Thyroid gland (tissue), 4 donors: Measurements from ENCODE around the gene NTNG1. TPM values are rescaled to one million over a fixed set of nuclear protein-coding genes. Genes with fewer than 3 reads are reported as not detected.

Experiments used
- DNase-seq, 2 donors: peaks; one replicate each; pipeline ENCODE4 v3.0.0-alpha.2; 2019
- H3K27ac ChIP-seq, 3 donors: fragments of 200-600 bp; sonication (generic); 1 replicate in 2 of 3; 2 replicates in 1 of 3; pipeline ENCODE4 v1.5.1; 2016 to 2019; ENCODE audit warnings: mild to moderate bottlenecking in 1 of 3, moderate library complexity in 1 of 3
- H3K27me3 ChIP-seq: fragments of 200-600 bp; sonication (generic); one replicate; pipeline ENCODE4 v1.5.1; 2019
- H3K36me3 ChIP-seq, 2 donors: fragments of 200-600 bp; sonication (generic); one replicate each; pipeline ENCODE4 v1.5.1; 2016 to 2019
- H3K4me1 ChIP-seq, 2 donors: fragments of 200-600 bp; sonication (generic); one replicate each; pipeline ENCODE4 v1.5.1; 2017 to 2019
- H3K4me3 ChIP-seq, 3 donors: fragments of 200-600 bp; sonication (generic); replicated peaks in 1 of 3; 1 replicate in 2 of 3; 2 replicates in 1 of 3; pipeline ENCODE4 v1.5.1; 2016; ENCODE audit warnings: mild to moderate bottlenecking in 1 of 3
- H3K9me3 ChIP-seq: fragments of 200-600 bp; sonication (generic); one replicate; pipeline ENCODE4 v1.5.1; 2017
- CTCF ChIP-seq, 6 experiments: fragments of 200-600 bp in 3 of 6; fragments of 450-650 bp in 3 of 6; sonication (generic) in 3 of 6; IDR thresholded peaks; one replicate each; pipeline ENCODE4 v1.5.1; 2016 to 2019; ENCODE audit warnings: antibody characterized with exemption in 6 of 6, mild to moderate bottlenecking in 2 of 6, inconsistent platforms in 1 of 6, moderate library complexity in 1 of 6
- POLR2A ChIP-seq, 2 donors: fragments of 450-650 bp; IDR thresholded peaks; one replicate each; pipeline ENCODE4 v1.6.1; 2017; ENCODE audit warnings: antibody characterized with exemption in 2 of 2, mild to moderate bottlenecking in 2 of 2, moderate library complexity in 1 of 2
- WGBS, 2 donors: methylation state at CpG; one replicate each; pipeline ENCODE4 v1.1.5; 2017; 5-methylcytosine and 5-hydroxymethylcytosine counted together
- intact Hi-C: fragments of 100-400 bp; cut with DNase I; formaldehyde crosslinking; loops from one replicate; pipeline ENCODE4 v1.15.1; 2023
- total RNA-seq, 4 donors: library from RNA; depleted of rRNA; stranded (reverse); fragments of >200 nt; gene quantifications; one replicate each; pipeline ENCODE4 v1.2.3, GENCODE V29; 2016

NTNG1 gene
- total RNA-seq, 4 donors from 2014 or later: 0.33 to 0.56 (median 0.54) TPM; not detected in 1

- TF ChIP-seq POLR2A (IDR thresholded peaks at IDR 0.05): no peak
- TF ChIP-seq CTCF (IDR thresholded peaks at IDR 0.05): no peak
- intact Hi-C loops: no loop called here
- no peaks in the 10 kb centered on the region for H3K27me3 ChIP-seq
- no peak for DNase-seq
- 74 to 83% methylated on average over 3 of the region's 3 CpGs for WGBS, 2 donors
- no peak overlapping the region for H3K4me3 ChIP-seq
- H3K27ac ChIP-seq: no peak overlapping the region
- H3K4me1 ChIP-seq: no peaks in the 10 kb centered on the region
- no peaks in the 10 kb centered on the region for H3K36me3 ChIP-seq
- H3K9me3 ChIP-seq: no peaks in the 10 kb centered on the region
Observed at GRCh38 chr1:107394301-107394700, 253.5 kb downstream of the NTNG1 start.

GRCh38 chr1:107401704-107402103 is 260.9 kb downstream of the NTNG1 start:
- H3K27me3 ChIP-seq: no peaks in the 10 kb centered on the region
- WGBS, 2 donors: 88 to 97% methylated on average over 4 of the region's 4 CpGs
- no peak for DNase-seq
- no peaks in the 10 kb centered on the region for H3K4me1 ChIP-seq
- intact Hi-C loops: no loop called here
- H3K27ac ChIP-seq: no peak overlapping the region
- no peaks in the 10 kb centered on the region for H3K36me3 ChIP-seq
- H3K9me3 ChIP-seq: no peaks in the 10 kb centered on the region
- H3K4me3 ChIP-seq: no peak overlapping the region
- TF ChIP-seq CTCF (IDR thresholded peaks at IDR 0.05) (no peak), POLR2A (IDR thresholded peaks at IDR 0.05) (no peak)

GRCh38 chr1:107404756-107405155 is 263.9 kb downstream of the NTNG1 start:
- no peak for DNase-seq
- H3K9me3 ChIP-seq: no peaks in the 10 kb centered on the region
- TF ChIP-seq POLR2A (IDR thresholded peaks at IDR 0.05): no peak
- TF ChIP-seq CTCF (IDR thresholded peaks at IDR 0.05): no peak
- H3K4me3 ChIP-seq: no peak overlapping the region
- WGBS, 2 donors: 70 to 73% methylated on average over 1 of the region's 1 CpG
- intact Hi-C loops: no loop called here
- no peak overlapping the region for H3K27ac ChIP-seq
- no peaks in the 10 kb centered on the region for H3K36me3 ChIP-seq
- no peaks in the 10 kb centered on the region for H3K4me1 ChIP-seq
- H3K27me3 ChIP-seq: no peaks in the 10 kb centered on the region

GRCh38 chr1:107405236-107405635 is 264.4 kb downstream of the NTNG1 start:
- TF ChIP-seq POLR2A (IDR thresholded peaks at IDR 0.05): no peak
- TF ChIP-seq CTCF (IDR thresholded peaks at IDR 0.05): no peak
- intact Hi-C loops: no loop called here
- WGBS, 2 donors: 69 to 80% methylated on average over 2 of the region's 2 CpGs
- Histone ChIP-seq H3K27ac (no peak overlapping the region), H3K27me3 (no peaks in the 10 kb centered on the region), H3K9me3 (no peaks in the 10 kb centered on the region), H3K36me3 (no peaks in the 10 kb centered on the region), H3K4me1 (no peaks in the 10 kb centered on the region), H3K4me3 (no peak overlapping the region)
- no peak for DNase-seq

- H3K27ac ChIP-seq: no peak overlapping the region
- no peaks in the 10 kb centered on the region for H3K4me1 ChIP-seq
- intact Hi-C loops: no loop called here
- TF ChIP-seq CTCF (IDR thresholded peaks at IDR 0.05) (no peak), POLR2A (IDR thresholded peaks at IDR 0.05) (no peak)
- 85 to 87% methylated on average over 4 of the region's 4 CpGs for WGBS, 2 donors
- H3K36me3 ChIP-seq: no peaks in the 10 kb centered on the region
- DNase-seq: no peak
- H3K27me3 ChIP-seq: no peaks in the 10 kb centered on the region
- H3K9me3 ChIP-seq: no peaks in the 10 kb centered on the region
- H3K4me3 ChIP-seq: no peak overlapping the region
Observed at GRCh38 chr1:107407011-107407410, 266.2 kb downstream of the NTNG1 start.
